ENCODE measurements around the gene CNTN4.

- TF ChIP-seq CTCF (IDR thresholded peaks at IDR 0.05), result no peak
- TF ChIP-seq TCF7 (CRISPR knock-in tag; IDR thresholded peaks at IDR 0.05; ENCODE audit: low read depth), result no peak
- TF ChIP-seq ATF2 (CRISPR knock-in tag; IDR thresholded peaks at IDR 0.05; ENCODE audit: borderline replicate concordance, low read depth), result no peak
- no peak for TF ChIP-seq SMAD3 (CRISPR knock-in tag; IDR thresholded peaks at IDR 0.05; ENCODE audit: borderline replicate concordance)
- TF ChIP-seq PREB (CRISPR knock-in tag; IDR thresholded peaks at IDR 0.05; ENCODE audit: borderline replicate concordance), result no peak
- no peak for TF ChIP-seq CREB1 (CRISPR knock-in tag; IDR thresholded peaks at IDR 0.05)
- TF ChIP-seq E2F4 (CRISPR knock-in tag; IDR thresholded peaks at IDR 0.05; ENCODE audit: borderline replicate concordance, low read depth), result no peak
- no peak for TF ChIP-seq USF2 (CRISPR knock-in tag; IDR thresholded peaks at IDR 0.05)
- no peak for TF ChIP-seq ZNF512 (CRISPR knock-in tag; IDR thresholded peaks at IDR 0.05; ENCODE audit: borderline replicate concordance)
- TF ChIP-seq ZNF532 (CRISPR knock-in tag; IDR thresholded peaks at IDR 0.05; ENCODE audit: borderline replicate concordance), result no peak
- TF ChIP-seq PRDM15 (CRISPR knock-in tag; IDR thresholded peaks at IDR 0.05), result no peak
- TF ChIP-seq NFE2L1 (CRISPR knock-in tag; IDR thresholded peaks at IDR 0.05), result no peak
- TF ChIP-seq SP1 (CRISPR knock-in tag; conservative IDR thresholded peaks at IDR 0.05), result no peak
- TF ChIP-seq FOXK1 (CRISPR knock-in tag; IDR thresholded peaks at IDR 0.05), result no peak
These were observed 54.4 kb downstream of the CNTN4 start for GRCh38 chr3:2153053-2153452.
